Cardiac muscle cell (in vitro differentiated cells and primary cell): ENCODE data around the gene CPD. TPM values are rescaled to one million over a fixed set of nuclear protein-coding genes. Genes with fewer than 3 reads are reported as not detected.

Experiments
- DNase-seq, 2 donors: peaks; one replicate each; pipeline versions ENCODE4 v3.0.0 to v3.0.0-alpha.2; 2010 to 2017; ENCODE audit warnings: low read depth in 1 of 2, low spot score in 1 of 2
- H3K27ac ChIP-seq: fragments of 200-600 bp; sonication (generic); 2 replicates; pipeline ENCODE4 v1.5.1; 2016
- H3K27me3 ChIP-seq: fragments of 200-600 bp; sonication (generic); 2 replicates; pipeline ENCODE4 v1.6.0; 2016; ENCODE audit warnings: control low read depth
- H3K36me3 ChIP-seq: fragments of 200-600 bp; sonication (generic); 2 replicates; pipeline ENCODE4 v1.5.1; 2016; ENCODE audit warnings: control low read depth
- H3K4me1 ChIP-seq: fragments of 200-600 bp; sonication (generic); 2 replicates; pipeline ENCODE4 v1.8.1; 2017; ENCODE audit warnings: low read depth, mild to moderate bottlenecking, mixed run types
- H3K4me3 ChIP-seq: fragments of 200-600 bp; sonication (generic); 2 replicates; pipeline ENCODE4 v1.5.1; 2016; ENCODE audit warnings: mild to moderate bottlenecking
- H3K9me3 ChIP-seq: fragments of 200-600 bp; sonication (generic); 2 replicates; pipeline ENCODE4 v1.5.1; 2017; ENCODE audit warnings: low read depth, mild to moderate bottlenecking, control low read depth
- CTCF ChIP-seq: IDR thresholded peaks from 2 replicates; pipeline ENCODE4 v1.5.1; 2012; ENCODE audit warnings: low read depth, mild to moderate bottlenecking, low read length
- polyA plus RNA-seq: library from polyadenylated mRNA; unstranded; fragments of >200 nt; fragmentation: Nextera tagmentation; extraction: Ambion mirVana; gene quantifications from 2 replicates; pipeline ENCODE4 v1.2.1, GENCODE V29; 2016
- total RNA-seq: library from RNA; depleted of rRNA; stranded (reverse); fragments of >200 nt; gene quantifications from 2 replicates; pipeline ENCODE4 v1.2.3, GENCODE V29; 2016

Gene CPD
- total and polyA plus RNA-seq, 2 experiments from 2014 or later = 19.5 to 47.4 TPM

GRCh38 chr17:30519166-30519565 is 140.4 kb downstream of the CPD start:
- Histone ChIP-seq H3K4me3 (no peak overlapping the region), H3K9me3 (no peaks in the 10 kb centered on the region), H3K36me3 (peaks cover 23% of the 10 kb centered on the region), H3K27ac (no peak overlapping the region), H3K27me3 (no peaks in the 10 kb centered on the region), H3K4me1 (peaks cover 2% of the 10 kb centered on the region)
- no peak for TF ChIP-seq CTCF
- DNase-seq = peak in 1 of 2 donors; percentile 3

Other genes with a start within 250 kb of the CPD start
- gene SLC6A4, start 143.2 kb upstream of the CPD start, total RNA-seq = 0.36 and 0.85 TPM in 2 replicates
- 0.37 TPM in 1 of 2 replicates, not detected in the other for gene SLC6A4, start 143.2 kb upstream of the CPD start, polyA plus RNA-seq
- gene BLMH, start 87.0 kb upstream of the CPD start, total RNA-seq = 44.3 and 47.3 TPM in 2 replicates
- 39.7 and 51.4 TPM in 2 replicates for gene BLMH, start 87.0 kb upstream of the CPD start, polyA plus RNA-seq
- gene TMIGD1, start 44.9 kb upstream of the CPD start, total RNA-seq = not detected in 2 replicates
- not detected in 2 replicates for gene TMIGD1, start 44.9 kb upstream of the CPD start, polyA plus RNA-seq
- 21.6 and 24.6 TPM in 2 replicates for gene GOSR1, start 98.5 kb downstream of the CPD start, total RNA-seq
- 30.0 and 40.1 TPM in 2 replicates for gene GOSR1, start 98.5 kb downstream of the CPD start, polyA plus RNA-seq